Measurements from ENCODE around the gene MED8. TPM values are rescaled to one million over a fixed set of nuclear protein-coding genes. Genes with fewer than 3 reads are reported as not detected.

MED8 gene
- total and polyA plus RNA-seq, 10 of the 15 experiments (the other 5 are each of a cell fraction or from before 2014, with no cell fraction given): 20.2 to 61.7 (median 39.5) TPM

DNA sequence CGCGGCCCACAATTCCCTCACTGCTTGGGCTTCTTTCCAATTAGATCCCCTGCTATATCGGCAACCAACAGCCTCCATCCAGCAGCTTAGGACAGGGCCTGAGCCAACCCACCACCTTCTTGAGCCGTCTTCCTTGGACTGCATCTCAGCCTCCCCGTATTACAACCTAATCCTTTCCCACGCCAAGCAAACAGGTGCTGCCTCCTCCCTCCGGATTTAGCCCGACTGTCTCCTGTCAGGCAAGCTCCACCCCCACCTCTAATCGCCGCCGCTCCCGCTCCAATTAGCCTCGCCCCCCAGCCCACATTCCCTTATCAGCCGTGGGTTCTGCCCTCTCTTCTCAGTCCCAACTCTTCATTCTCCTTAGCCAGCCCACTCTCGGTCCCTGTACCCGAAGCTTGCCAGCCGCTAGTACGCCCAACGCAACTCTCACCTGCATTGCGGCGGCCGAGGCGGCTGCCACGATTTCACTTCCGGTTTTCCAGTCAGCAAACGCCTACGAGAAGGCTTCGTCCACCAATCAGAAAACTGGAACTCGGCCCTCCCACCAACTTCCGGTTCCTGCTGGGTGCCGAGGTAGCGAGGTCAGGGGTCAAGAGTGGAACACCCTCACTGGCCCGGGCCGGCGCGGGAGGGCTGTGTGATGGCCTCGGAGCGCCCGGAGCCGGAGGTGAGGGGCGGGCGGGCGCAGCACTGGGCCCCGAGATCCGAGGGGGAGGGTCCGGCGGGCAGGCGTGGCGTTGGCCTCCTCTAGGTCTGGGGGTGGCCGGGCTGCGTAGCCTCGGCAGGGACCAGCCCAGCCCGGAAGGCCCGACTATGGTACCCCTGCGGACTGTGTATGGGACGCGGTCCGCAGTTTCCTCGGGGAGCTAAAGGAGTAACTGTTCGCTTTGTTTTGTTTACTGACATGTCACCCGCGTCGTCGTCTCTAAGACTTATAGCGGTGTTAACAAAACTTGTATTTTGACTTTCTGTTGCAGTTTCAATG lies at the start of gene MED8, which contains the start of gene SZT2 (continued):
- no peak for TF ChIP-seq CHD4 (IDR thresholded peaks at IDR 0.05)
- peak; percentile 89 for TF ChIP-seq NBN (IDR thresholded peaks at IDR 0.05)
- TF ChIP-seq CBFB (IDR thresholded peaks at IDR 0.05; ENCODE audit: low read depth): peak; percentile 57; the same call in 1 of the 2 replicates
- TF ChIP-seq, protein P1, sequence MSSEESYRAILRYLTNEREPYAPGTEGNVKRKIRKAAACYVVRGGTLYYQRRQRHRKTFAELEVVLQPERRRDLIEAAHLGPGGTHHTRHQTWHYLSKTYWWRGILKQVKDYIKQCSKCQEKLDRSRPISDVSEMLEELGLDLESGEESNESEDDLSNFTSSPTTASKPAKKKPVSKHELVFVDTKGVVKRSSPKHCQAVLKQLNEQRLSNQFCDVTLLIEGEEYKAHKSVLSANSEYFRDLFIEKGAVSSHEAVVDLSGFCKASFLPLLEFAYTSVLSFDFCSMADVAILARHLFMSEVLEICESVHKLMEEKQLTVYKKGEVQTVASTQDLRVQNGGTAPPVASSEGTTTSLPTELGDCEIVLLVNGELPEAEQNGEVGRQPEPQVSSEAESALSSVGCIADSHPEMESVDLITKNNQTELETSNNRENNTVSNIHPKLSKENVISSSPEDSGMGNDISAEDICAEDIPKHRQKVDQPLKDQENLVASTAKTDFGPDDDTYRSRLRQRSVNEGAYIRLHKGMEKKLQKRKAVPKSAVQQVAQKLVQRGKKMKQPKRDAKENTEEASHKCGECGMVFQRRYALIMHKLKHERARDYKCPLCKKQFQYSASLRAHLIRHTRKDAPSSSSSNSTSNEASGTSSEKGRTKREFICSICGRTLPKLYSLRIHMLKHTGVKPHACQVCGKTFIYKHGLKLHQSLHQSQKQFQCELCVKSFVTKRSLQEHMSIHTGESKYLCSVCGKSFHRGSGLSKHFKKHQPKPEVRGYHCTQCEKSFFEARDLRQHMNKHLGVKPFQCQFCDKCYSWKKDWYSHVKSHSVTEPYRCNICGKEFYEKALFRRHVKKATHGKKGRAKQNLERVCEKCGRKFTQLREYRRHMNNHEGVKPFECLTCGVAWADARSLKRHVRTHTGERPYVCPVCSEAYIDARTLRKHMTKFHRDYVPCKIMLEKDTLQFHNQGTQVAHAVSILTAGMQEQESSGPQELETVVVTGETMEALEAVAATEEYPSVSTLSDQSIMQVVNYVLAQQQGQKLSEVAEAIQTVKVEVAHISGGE (CRISPR knock-in tag; IDR thresholded peaks at IDR 0.05): no peak
- TF ChIP-seq IKZF2 (IDR thresholded peaks at IDR 0.05): peak; percentile 70 to 75
- TF ChIP-seq, protein P2, sequence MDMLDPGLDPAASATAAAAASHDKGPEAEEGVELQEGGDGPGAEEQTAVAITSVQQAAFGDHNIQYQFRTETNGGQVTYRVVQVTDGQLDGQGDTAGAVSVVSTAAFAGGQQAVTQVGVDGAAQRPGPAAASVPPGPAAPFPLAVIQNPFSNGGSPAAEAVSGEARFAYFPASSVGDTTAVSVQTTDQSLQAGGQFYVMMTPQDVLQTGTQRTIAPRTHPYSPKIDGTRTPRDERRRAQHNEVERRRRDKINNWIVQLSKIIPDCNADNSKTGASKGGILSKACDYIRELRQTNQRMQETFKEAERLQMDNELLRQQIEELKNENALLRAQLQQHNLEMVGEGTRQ (IDR thresholded peaks at IDR 0.05; ENCODE audit: borderline replicate concordance, low read depth, low read length): no peak
